Cardiac muscle cell (in vitro differentiated cells and primary cell): ENCODE data around the gene PATL1. TPM values are rescaled to one million over a fixed set of nuclear protein-coding genes. Genes with fewer than 3 reads are reported as not detected.

Experiments
- DNase-seq, 2 donors: peaks; one replicate each; pipeline versions ENCODE4 v3.0.0 to v3.0.0-alpha.2; 2010 to 2017; ENCODE audit warnings: low read depth in 1 of 2, low spot score in 1 of 2
- H3K27ac ChIP-seq: fragments of 200-600 bp; sonication (generic); 2 replicates; pipeline ENCODE4 v1.5.1; 2016
- H3K27me3 ChIP-seq: fragments of 200-600 bp; sonication (generic); 2 replicates; pipeline ENCODE4 v1.6.0; 2016; ENCODE audit warnings: control low read depth
- H3K36me3 ChIP-seq: fragments of 200-600 bp; sonication (generic); 2 replicates; pipeline ENCODE4 v1.5.1; 2016; ENCODE audit warnings: control low read depth
- H3K4me1 ChIP-seq: fragments of 200-600 bp; sonication (generic); 2 replicates; pipeline ENCODE4 v1.8.1; 2017; ENCODE audit warnings: low read depth, mild to moderate bottlenecking, mixed run types
- H3K4me3 ChIP-seq: fragments of 200-600 bp; sonication (generic); 2 replicates; pipeline ENCODE4 v1.5.1; 2016; ENCODE audit warnings: mild to moderate bottlenecking
- H3K9me3 ChIP-seq: fragments of 200-600 bp; sonication (generic); 2 replicates; pipeline ENCODE4 v1.5.1; 2017; ENCODE audit warnings: low read depth, mild to moderate bottlenecking, control low read depth
- CTCF ChIP-seq: IDR thresholded peaks from 2 replicates; pipeline ENCODE4 v1.5.1; 2012; ENCODE audit warnings: low read depth, mild to moderate bottlenecking, low read length
- polyA plus RNA-seq: library from polyadenylated mRNA; unstranded; fragments of >200 nt; fragmentation: Nextera tagmentation; extraction: Ambion mirVana; gene quantifications from 2 replicates; pipeline ENCODE4 v1.2.1, GENCODE V29; 2016
- total RNA-seq: library from RNA; depleted of rRNA; stranded (reverse); fragments of >200 nt; gene quantifications from 2 replicates; pipeline ENCODE4 v1.2.3, GENCODE V29; 2016

Gene PATL1
- total and polyA plus RNA-seq, 2 experiments from 2014 or later: 10.9 to 11.4 TPM

- no peak for TF ChIP-seq CTCF
- H3K27me3 ChIP-seq: no peaks in the 10 kb centered on the region
- no peak overlapping the region for H3K27ac ChIP-seq
- no peak for DNase-seq
- peaks cover 6% of the 10 kb centered on the region for H3K4me1 ChIP-seq
- no peak overlapping the region for H3K4me3 ChIP-seq
- H3K9me3 ChIP-seq: no peaks in the 10 kb centered on the region
- H3K36me3 ChIP-seq: no peaks in the 10 kb centered on the region
These were observed 43.1 kb downstream of the PATL1 start for GRCh38 chr11:59625703-59626102.

DNA sequence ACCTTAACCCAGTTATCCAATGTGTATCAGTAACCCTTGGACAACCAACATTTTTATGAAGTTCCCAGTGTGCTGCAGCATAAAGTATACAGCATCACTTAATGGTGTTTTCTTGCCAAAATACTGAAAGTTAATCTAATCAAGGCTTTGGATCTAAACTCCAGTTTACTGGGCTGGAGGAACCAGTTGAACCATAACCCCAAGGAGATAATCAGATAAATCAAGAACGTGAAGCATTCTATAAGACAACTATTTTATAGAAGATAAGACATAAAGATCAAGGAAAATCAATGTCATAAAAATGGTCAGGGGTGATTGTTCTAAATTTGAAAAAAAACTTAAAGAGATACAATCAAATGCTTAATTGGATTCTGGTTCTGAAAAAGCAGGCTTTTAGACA lies 51.0 kb downstream of the PATL1 start:
- Histone ChIP-seq H3K36me3 (no peaks in the 10 kb centered on the region), H3K4me3 (no peak overlapping the region), H3K9me3 (no peaks in the 10 kb centered on the region), H3K27me3 (no peaks in the 10 kb centered on the region), H3K27ac (no peak overlapping the region), H3K4me1 (peaks cover 16% of the 10 kb centered on the region)
- no peak for TF ChIP-seq CTCF
- no peak for DNase-seq

DNA sequence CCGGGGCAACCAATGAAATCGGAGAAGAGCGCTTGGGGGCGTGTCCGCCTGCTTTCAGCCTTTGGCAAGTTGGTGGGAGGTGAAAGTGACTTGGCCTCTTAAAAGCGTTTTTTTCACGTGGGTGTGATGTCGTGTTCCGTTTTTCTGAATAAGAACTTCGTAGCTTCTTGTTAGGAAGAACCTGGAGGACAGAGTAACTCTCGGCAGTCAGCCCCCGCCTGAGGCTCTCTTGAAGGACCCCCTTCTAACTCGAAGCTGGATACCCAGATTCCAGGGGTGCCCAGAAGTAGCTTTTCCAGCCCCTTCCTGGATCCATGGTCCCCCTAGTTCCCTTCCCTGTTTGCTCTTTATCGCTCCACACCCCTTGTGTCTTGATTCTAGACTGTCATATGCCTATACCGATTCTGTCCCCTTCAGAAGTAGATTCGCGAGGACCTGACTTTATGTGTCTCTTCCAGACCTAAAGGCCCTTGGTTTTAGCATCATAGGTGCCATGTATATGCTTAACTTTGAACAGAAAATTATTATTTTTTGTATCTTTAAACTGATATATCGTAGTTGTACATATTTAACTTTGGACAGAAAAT lies 52.3 kb downstream of the PATL1 start:
- DNase-seq: no peak

GRCh38 chr11:59615637-59616395 lies 53.0 kb downstream of the PATL1 start, which contains the start of gene OSBP:
Gene OSBP, minus strand, starts transcription at chr11:59615774. Its CDS starts 110 bp downstream, at chr11:59615664.
- Histone ChIP-seq H3K4me3 (peak within 1 kb of the TSS; percentile 94), H3K36me3 (no peaks in the 10 kb centered on the region), H3K9me3 (no peaks in the 10 kb centered on the region), H3K27ac (peak within 1 kb of the TSS; percentile 95), H3K27me3 (no peaks in the 10 kb centered on the region), H3K4me1 (peaks cover 35% of the 10 kb centered on the region)
- no peak for TF ChIP-seq CTCF
- DNase-seq: peak; percentile 99 to 100

More for the DNA sequence above, 52.3 kb downstream of the PATL1 start:
- peak overlapping the region; percentile 93 for H3K27ac ChIP-seq
- H3K4me1 ChIP-seq: peaks cover 29% of the 10 kb centered on the region
- H3K36me3 ChIP-seq: no peaks in the 10 kb centered on the region
- TF ChIP-seq CTCF: no peak
- H3K9me3 ChIP-seq: no peaks in the 10 kb centered on the region
- H3K4me3 ChIP-seq: peak overlapping the region; percentile 35
- no peaks in the 10 kb centered on the region for H3K27me3 ChIP-seq

DNA sequence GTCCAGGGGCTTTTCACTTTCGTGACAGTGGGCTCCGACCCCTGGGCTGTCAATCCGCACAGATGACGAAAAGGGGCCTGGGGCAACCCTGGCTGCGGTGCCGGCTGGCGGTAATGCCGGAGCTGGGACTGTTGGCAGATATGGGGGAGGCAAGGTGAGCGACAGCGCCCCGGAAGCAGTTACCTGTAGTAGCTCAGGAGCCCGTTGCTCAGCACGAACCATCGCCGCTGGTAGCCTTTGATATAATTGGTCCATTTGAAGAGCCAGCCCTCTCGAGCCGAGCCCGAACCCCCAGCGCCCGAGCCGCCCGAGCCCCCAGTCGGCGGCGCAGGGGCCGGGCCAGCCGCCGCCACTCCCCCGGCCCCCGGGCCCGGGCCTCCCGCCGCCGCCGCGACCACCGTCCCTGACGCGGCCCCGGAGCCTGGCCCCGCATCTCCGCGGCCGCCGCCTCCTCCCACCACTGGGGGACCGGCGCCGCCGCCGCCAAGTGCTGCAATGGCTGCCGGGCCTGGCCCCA lies 53.7 kb downstream of the PATL1 start:
- DNase-seq: peak in 1 of 2 donors; percentile 4

More for the DNA sequence above, 53.7 kb downstream of the PATL1 start:
- TF ChIP-seq CTCF: no peak
- H3K4me1 ChIP-seq: peaks cover 38% of the 10 kb centered on the region
- no peaks in the 10 kb centered on the region for H3K36me3 ChIP-seq
- peak overlapping the region; percentile 94 for H3K4me3 ChIP-seq
- no peaks in the 10 kb centered on the region for H3K9me3 ChIP-seq
- H3K27me3 ChIP-seq: no peaks in the 10 kb centered on the region
- H3K27ac ChIP-seq: peak overlapping the region; percentile 95
